Measurements from ENCODE around the gene NAPG. TPM values are rescaled to one million over a fixed set of nuclear protein-coding genes. Genes with fewer than 3 reads are reported as not detected.
"Not testable (repeated sequence)": the region's sequence is repeated elsewhere in the genome, so short reads cannot be mapped to it uniquely, and the experiment has no call there.

NAPG gene
- total RNA-seq, 2 donors from 2014 or later, result 36.5 to 37.9 TPM

DNA sequence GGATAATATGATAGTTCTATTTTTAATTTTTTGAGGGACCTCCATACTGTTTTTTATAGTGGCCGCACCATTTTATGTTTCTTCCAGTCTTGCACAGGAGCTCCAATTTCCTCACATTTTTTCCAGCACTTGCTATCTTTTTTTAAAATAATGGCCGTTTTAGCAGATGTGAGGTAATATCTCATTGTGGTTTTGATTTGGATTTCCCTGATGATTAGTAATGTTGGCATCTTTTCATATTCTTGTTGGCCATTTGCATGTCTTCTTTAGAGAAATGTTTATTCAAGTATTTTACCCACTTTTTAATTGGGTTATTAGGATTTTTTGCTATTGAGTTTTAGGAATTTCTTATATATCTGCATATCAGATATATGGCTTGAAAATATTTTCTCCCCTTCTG lies 29.9 kb upstream of the NAPG start:
- Mint-ChIP-seq H3K27ac (no peak overlapping the region), H3K27me3 (ENCODE audit: low read depth) (peaks cover 4% of the 10 kb centered on the region), H3K36me3 (ENCODE audit: insufficient read depth in 2 of 2) (no peaks in the 10 kb centered on the region), H3K9me3 (peaks cover 0 to 4% of the 10 kb centered on the region in 2 donors), H3K4me3 (no peak overlapping the region), H3K4me1 (ENCODE audit: low read depth) (peaks cover 13% of the 10 kb centered on the region)
- no peak for DNase-seq
- ATAC-seq (replicated peaks in 1 of 2), result no peak

DNA sequence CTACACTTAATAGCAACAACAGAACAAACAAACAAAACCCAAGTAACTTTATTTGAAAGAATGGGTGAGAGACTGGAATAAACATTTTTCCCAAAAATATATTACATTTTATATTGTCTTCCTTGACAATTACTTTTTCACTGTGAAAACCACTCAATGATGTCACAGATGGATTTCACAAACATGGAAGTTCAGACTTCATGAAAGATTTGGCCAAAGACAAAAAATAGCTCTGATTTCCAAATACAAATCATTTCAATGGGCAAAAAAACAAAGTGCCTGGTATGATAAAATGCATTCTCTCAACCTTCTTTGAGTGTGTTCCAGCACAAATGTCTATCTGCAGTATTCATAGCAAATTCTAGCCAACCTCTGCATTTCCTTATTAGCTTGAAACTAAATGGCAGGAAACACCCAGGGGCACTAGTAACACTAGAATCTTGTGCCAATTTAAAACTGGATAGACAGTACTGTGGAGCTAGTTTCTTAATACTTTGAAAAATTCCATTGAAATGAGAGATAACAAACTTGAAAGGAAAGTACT lies 28.5 kb upstream of the NAPG start:
- H3K4me1 Mint-ChIP-seq (ENCODE audit: low read depth), result peaks cover 10% of the 10 kb centered on the region
- H3K27me3 Mint-ChIP-seq (ENCODE audit: low read depth), result peaks cover 15% of the 10 kb centered on the region
- peaks cover 0 to 4% of the 10 kb centered on the region in 2 donors for H3K9me3 Mint-ChIP-seq
- no peak overlapping the region for H3K27ac Mint-ChIP-seq
- no peaks in the 10 kb centered on the region for H3K36me3 Mint-ChIP-seq (ENCODE audit: insufficient read depth in 2 of 2)
- DNase-seq (no peak), ATAC-seq (replicated peaks in 1 of 2) (no peak)
- H3K4me3 Mint-ChIP-seq, result no peak overlapping the region

DNA sequence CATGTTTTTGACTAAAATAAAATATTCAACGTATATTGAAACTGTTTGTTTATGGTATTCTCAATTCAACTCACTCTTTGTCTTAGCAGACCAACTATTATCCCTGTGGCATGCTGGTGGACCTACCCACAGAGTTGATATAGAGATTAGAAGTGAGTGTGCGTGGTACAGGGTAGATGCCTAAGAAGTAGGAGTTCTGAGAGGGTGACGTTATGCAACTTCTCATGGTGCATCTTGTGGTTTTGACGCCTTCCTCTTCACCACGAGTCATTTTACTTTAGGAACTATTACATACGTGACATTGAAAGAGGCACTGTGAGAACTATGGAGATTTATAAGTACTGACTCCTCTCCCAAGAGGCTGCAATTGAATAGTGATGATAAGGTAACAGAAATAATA lies 26.6 kb upstream of the NAPG start:
- ATAC-seq (replicated peaks in 1 of 2) (peak; percentile 94 to 97), DNase-seq (peak; percentile 8 to 40)
- peaks cover 24% of the 10 kb centered on the region for H3K27me3 Mint-ChIP-seq (ENCODE audit: low read depth)
- H3K4me3 Mint-ChIP-seq, result no peak overlapping the region
- H3K9me3 Mint-ChIP-seq, result peaks cover 0 to 4% of the 10 kb centered on the region in 2 donors
- peaks cover 10% of the 10 kb centered on the region for H3K4me1 Mint-ChIP-seq (ENCODE audit: low read depth)
- no peaks in the 10 kb centered on the region for H3K36me3 Mint-ChIP-seq (ENCODE audit: insufficient read depth in 2 of 2)
- no peak overlapping the region for H3K27ac Mint-ChIP-seq

DNA sequence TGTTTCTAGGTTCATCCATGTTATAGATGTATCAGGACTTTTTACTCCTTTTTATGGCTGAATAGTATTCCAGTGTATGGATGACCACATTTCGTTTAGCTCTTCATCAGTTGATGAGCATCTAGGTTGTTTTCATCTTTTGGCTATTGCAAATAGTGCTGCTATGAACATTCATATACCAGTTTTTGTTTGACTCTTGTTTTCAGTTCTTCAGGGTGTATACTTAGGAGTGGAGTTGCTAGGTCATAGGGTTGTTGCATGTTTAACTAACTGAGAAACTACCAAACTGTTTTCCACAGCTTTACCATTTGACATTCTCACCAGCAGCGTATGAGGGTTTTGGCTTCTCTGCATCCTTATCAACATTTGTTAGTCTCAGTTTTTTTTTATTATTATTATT lies 25.8 kb upstream of the NAPG start:
- DNase-seq (no peak), ATAC-seq (replicated peaks in 1 of 2) (peak; percentile 43 to 63)
- Mint-ChIP-seq H3K4me1 (ENCODE audit: low read depth) (peaks cover 10% of the 10 kb centered on the region), H3K27me3 (ENCODE audit: low read depth) (peaks cover 24% of the 10 kb centered on the region), H3K36me3 (ENCODE audit: insufficient read depth in 2 of 2) (peaks cover 3% of the 10 kb centered on the region in 2 donors), H3K4me3 (no peak overlapping the region), H3K9me3 (peaks cover 3 to 5% of the 10 kb centered on the region in 2 donors), H3K27ac (peak overlapping the region; percentile 72)

DNA sequence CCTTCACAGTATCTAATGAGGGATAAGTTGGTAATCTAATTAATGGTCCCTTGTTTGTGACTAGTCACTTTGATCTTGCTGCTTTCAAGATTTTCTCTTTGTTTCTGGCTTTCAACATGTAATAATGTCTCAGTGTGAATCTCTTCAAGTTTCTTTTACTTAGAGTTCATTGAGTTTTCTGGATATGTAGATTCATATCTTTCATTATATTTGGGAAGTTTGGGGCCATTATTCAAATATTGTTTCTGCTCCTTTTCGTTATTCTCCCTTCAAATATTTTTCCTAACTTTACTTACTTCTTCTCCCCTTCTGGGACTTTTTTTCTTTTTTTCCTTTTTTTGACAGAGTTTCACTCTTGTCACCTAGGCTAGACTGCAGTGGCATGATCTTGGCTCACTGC lies 21.1 kb upstream of the NAPG start:
- no peak for ATAC-seq (replicated peaks in 1 of 2)
- H3K27ac Mint-ChIP-seq, result no peak overlapping the region
- peaks cover 24% of the 10 kb centered on the region for H3K27me3 Mint-ChIP-seq (ENCODE audit: low read depth)
- H3K4me1 Mint-ChIP-seq (ENCODE audit: low read depth), result no peaks in the 10 kb centered on the region
- H3K9me3 Mint-ChIP-seq, result peaks cover 11 to 12% of the 10 kb centered on the region in 2 donors
- DNase-seq, result no peak
- no peak overlapping the region for H3K4me3 Mint-ChIP-seq
- H3K36me3 Mint-ChIP-seq (ENCODE audit: insufficient read depth in 2 of 2), result peaks cover 13 to 14% of the 10 kb centered on the region in 2 donors

DNA sequence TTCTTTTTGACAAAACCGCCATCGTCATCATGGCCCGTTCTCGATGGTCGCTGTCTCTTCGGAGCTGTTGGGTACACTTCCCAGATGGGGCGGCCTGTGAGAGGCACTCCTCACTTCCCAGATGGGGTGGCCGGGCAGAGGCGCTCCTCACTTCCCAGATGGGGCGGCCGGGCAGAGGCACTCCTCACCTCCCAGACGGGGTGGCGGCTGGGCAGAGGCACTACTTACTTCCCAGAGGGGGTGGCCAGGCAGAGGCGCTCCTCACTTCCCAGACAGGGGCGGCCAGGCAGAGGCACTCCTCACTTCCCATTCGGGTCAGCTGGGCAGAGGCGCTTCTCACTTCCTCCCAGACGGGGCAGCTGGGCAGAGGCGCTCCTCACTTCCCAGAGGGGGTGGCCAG lies 19.9 kb upstream of the NAPG start:
- Mint-ChIP-seq H3K9me3 (peaks cover 8 to 11% of the 10 kb centered on the region in 2 donors), H3K36me3 (ENCODE audit: insufficient read depth in 2 of 2) (peaks cover 13 to 14% of the 10 kb centered on the region in 2 donors), H3K27me3 (ENCODE audit: low read depth) (peaks cover 21% of the 10 kb centered on the region)
- not testable (repeated sequence) for ATAC-seq (replicated peaks in 1 of 2); H3K4me1 Mint-ChIP-seq (ENCODE audit: low read depth); H3K27ac Mint-ChIP-seq; DNase-seq; H3K4me3 Mint-ChIP-seq

DNA sequence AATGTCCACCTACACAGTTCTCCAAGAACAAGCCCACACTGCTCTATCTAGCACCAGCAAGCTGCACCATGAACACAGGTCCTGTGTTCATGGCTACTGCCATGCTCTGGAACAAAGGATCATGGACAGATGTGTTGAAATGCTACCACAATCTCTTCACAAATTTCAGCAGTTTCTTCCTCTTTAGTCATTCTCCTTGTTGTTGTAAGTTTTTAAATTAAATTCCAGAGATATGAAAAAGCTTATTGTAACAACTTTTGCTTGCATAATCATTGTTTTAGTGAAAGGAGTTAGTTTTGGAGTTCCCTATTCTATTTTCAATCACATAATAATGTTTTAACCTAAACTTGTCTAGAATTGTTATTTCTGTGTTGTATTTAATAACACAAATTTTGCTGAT lies 17.2 kb upstream of the NAPG start:
- H3K36me3 Mint-ChIP-seq (ENCODE audit: insufficient read depth in 2 of 2), result peaks cover 13 to 14% of the 10 kb centered on the region in 2 donors
- no peak overlapping the region for H3K4me3 Mint-ChIP-seq
- ATAC-seq (replicated peaks in 1 of 2), result no peak
- H3K4me1 Mint-ChIP-seq (ENCODE audit: low read depth), result no peaks in the 10 kb centered on the region
- peaks cover 8 to 11% of the 10 kb centered on the region in 2 donors for H3K9me3 Mint-ChIP-seq
- DNase-seq, result no peak
- H3K27ac Mint-ChIP-seq, result no peak overlapping the region
- H3K27me3 Mint-ChIP-seq (ENCODE audit: low read depth), result peaks cover 8% of the 10 kb centered on the region

DNA sequence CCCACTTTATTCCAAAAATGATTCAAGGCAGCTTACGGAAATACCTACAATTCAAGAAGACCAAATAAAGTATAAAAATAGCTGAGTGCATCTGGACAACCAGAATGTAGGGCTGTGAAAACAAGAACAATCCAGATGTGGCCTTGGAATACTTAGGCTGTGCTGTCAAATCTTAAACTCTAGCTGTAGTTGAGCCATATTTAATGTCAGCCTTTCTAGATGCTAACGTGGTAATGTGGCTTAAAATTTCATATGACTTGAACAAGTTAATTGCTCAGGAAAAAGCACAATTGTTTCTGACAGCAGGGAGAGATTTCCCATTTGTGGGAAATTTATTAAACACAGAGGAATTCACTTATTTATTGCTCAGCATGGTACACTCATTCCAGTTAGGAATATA lies 14.6 kb upstream of the NAPG start:
- H3K4me1 Mint-ChIP-seq (ENCODE audit: low read depth), result no peaks in the 10 kb centered on the region
- peaks cover 7% of the 10 kb centered on the region in 2 donors for H3K9me3 Mint-ChIP-seq
- H3K36me3 Mint-ChIP-seq (ENCODE audit: insufficient read depth in 2 of 2), result peaks cover 8 to 10% of the 10 kb centered on the region in 2 donors
- ATAC-seq (replicated peaks in 1 of 2) (no peak), DNase-seq (no peak)
- H3K27ac Mint-ChIP-seq, result no peak overlapping the region
- H3K4me3 Mint-ChIP-seq, result no peak overlapping the region
- H3K27me3 Mint-ChIP-seq (ENCODE audit: low read depth), result peaks cover 15% of the 10 kb centered on the region

DNA sequence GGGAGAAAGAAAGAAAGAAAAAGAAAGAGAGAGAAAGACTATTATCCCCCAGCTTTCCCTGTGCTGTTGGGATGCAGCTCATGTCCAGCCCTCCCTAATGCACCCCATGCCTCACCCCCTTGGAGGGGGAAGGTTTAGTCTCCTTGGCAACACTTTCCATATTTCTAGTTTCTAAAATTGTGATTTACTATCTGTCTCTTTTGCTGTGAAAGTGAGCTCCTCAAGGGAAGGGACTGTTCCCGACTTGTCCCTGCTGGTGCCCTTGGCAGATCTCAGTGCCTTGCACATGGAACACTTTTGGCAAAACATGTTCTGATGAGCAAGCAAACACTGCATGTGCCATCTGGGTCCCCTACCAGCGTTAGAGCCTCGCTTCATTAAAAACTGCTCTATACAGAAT lies 11.7 kb upstream of the NAPG start:
- H3K36me3 Mint-ChIP-seq (ENCODE audit: insufficient read depth in 2 of 2), result no peaks in the 10 kb centered on the region
- no peak overlapping the region for H3K4me3 Mint-ChIP-seq
- peaks cover 39% of the 10 kb centered on the region for H3K27me3 Mint-ChIP-seq (ENCODE audit: low read depth)
- no peaks in the 10 kb centered on the region for H3K9me3 Mint-ChIP-seq
- H3K4me1 Mint-ChIP-seq (ENCODE audit: low read depth), result no peaks in the 10 kb centered on the region
- no peak for DNase-seq
- no peak for ATAC-seq (replicated peaks in 1 of 2)
- no peak overlapping the region for H3K27ac Mint-ChIP-seq

DNA sequence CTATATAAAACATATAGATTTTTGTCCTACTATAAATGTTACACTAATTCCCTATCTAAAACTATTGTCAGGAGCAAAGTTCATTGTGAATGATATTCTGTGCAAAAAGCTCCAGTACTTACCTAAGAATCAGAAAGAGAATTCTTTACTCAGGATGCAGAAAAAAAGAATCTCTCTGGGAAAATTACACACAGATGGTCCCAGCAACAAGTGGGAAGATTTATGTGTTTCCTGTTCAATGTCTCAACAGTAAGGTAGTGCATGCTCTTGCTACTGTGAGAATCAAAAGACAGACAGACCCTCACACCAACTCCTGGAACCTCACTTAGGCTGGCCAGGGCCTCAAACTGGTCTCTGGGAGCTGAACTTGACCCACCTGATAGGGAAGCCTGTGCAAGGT lies 11.2 kb upstream of the NAPG start:
- no peak overlapping the region for H3K27ac Mint-ChIP-seq
- peaks cover 45% of the 10 kb centered on the region for H3K27me3 Mint-ChIP-seq (ENCODE audit: low read depth)
- DNase-seq (no peak), ATAC-seq (replicated peaks in 1 of 2) (no peak)
- H3K9me3 Mint-ChIP-seq, result no peaks in the 10 kb centered on the region
- H3K4me1 Mint-ChIP-seq (ENCODE audit: low read depth), result peaks cover 1% of the 10 kb centered on the region
- H3K36me3 Mint-ChIP-seq (ENCODE audit: insufficient read depth in 2 of 2), result no peaks in the 10 kb centered on the region
- H3K4me3 Mint-ChIP-seq, result no peak overlapping the region

DNA sequence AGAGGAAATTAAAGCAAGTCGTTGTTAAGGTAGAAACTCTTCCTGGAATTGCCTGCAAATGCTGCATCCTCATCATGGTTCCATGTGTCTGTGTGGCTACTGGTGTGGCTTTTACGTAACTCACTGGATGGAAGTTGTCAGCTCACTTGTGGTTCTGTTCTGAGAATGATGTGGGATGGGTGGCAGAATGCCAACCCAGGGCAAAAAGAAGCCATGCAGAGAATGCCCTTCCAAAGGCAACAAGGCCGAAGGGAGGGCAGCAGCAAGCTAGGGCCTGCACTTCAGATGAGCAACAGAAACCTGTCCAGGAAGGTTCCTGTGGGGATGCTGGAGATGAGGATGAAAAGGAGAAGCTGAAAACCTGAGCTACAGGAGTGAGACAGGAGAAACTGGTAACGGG lies 10.4 kb upstream of the NAPG start:
- Mint-ChIP-seq H3K27me3 (ENCODE audit: low read depth) (peaks cover 47% of the 10 kb centered on the region), H3K9me3 (no peaks in the 10 kb centered on the region), H3K27ac (no peak overlapping the region), H3K4me3 (no peak overlapping the region), H3K36me3 (ENCODE audit: insufficient read depth in 2 of 2) (no peaks in the 10 kb centered on the region), H3K4me1 (ENCODE audit: low read depth) (peaks cover 7% of the 10 kb centered on the region)
- DNase-seq (no peak), ATAC-seq (replicated peaks in 1 of 2) (no peak)

DNA sequence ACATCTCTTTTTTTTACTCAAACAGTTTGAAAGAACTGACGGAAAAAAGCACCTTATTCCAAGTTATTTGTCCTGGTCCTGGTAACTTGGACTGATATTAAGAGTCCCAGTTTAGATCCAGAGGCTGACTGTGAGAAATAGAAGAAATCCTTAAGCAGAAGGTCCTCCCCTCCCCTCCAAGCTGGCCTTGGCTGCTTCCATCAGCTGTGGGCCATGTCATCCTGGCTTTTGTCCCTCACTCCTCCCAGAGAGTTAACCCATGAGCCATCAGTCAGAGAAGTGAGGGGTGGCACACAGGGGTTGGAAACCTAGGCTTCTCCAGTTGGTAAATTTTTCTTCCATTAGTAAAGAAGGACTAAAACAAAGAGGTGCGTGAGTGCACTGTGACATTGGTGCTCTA lies 9.7 kb upstream of the NAPG start:
- peaks cover 7% of the 10 kb centered on the region for H3K4me1 Mint-ChIP-seq (ENCODE audit: low read depth)
- peaks cover 47% of the 10 kb centered on the region for H3K27me3 Mint-ChIP-seq (ENCODE audit: low read depth)
- no peaks in the 10 kb centered on the region for H3K9me3 Mint-ChIP-seq
- H3K27ac Mint-ChIP-seq, result no peak overlapping the region
- no peaks in the 10 kb centered on the region for H3K36me3 Mint-ChIP-seq (ENCODE audit: insufficient read depth in 2 of 2)
- DNase-seq, result no peak
- no peak overlapping the region for H3K4me3 Mint-ChIP-seq
- ATAC-seq (replicated peaks in 1 of 2), result no peak

DNA sequence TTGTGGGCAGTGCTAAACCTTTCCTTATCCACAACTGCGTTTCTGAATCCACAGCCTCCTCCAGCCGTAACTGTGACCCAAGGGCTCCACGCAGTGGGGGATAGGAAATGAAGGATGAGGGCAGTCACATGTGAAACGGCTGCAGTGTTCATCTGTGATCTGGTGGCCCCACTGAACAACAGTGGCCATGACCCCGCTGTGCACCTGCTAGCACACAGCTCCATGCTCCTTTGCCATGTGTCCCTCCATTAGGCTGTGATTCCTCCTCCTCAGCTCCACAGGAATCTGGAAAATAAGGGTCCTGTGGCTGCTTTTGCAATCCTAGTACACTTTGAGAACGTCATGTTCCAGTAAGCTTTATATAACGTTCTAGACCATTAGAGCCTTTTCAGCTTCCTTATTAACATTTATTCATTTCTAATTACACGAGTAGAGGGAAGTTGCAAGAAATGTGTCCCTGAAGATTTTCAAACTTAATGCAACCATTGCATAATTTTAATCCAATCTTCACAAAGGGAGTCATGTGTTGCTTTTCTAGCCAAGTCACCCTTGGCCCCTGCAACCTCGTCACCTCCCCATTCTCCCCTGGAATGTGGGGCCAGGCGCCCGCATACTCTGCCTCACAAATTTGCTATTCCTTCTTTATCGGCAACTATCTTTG lies 7.1 kb upstream of the NAPG start:
- H3K4me3 Mint-ChIP-seq, result no peak overlapping the region
- no peak overlapping the region for H3K27ac Mint-ChIP-seq
- H3K27me3 Mint-ChIP-seq (ENCODE audit: low read depth), result peaks cover 40% of the 10 kb centered on the region
- no peak for DNase-seq
- no peak for ATAC-seq (replicated peaks in 1 of 2)
- H3K9me3 Mint-ChIP-seq, result no peaks in the 10 kb centered on the region
- H3K36me3 Mint-ChIP-seq (ENCODE audit: insufficient read depth in 2 of 2), result no peaks in the 10 kb centered on the region
- peaks cover 7% of the 10 kb centered on the region for H3K4me1 Mint-ChIP-seq (ENCODE audit: low read depth)

DNA sequence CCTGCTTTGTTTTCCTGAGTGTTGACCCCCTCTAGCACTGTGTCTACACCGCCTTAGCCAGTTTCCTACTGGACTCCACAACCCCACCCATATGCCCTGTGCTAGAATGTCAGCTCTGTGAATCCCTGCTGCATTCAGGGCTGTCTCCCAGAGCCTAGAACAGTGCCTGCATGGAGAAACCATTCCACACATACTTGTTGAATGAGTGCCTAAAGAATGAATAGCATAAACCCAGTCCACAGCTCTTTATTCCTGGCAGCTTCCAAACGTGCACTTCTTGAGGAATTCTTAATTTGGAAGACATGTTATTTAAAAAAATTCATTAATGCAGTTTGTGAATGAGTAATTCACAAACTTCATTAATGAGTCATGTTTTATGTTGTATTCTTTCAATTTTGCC lies 6.5 kb upstream of the NAPG start:
- Mint-ChIP-seq H3K27ac (no peak overlapping the region), H3K4me1 (ENCODE audit: low read depth) (peaks cover 8% of the 10 kb centered on the region), H3K36me3 (ENCODE audit: insufficient read depth in 2 of 2) (no peaks in the 10 kb centered on the region), H3K27me3 (ENCODE audit: low read depth) (peaks cover 40% of the 10 kb centered on the region), H3K9me3 (no peaks in the 10 kb centered on the region), H3K4me3 (no peak overlapping the region)
- no peak for DNase-seq
- ATAC-seq (replicated peaks in 1 of 2), result no peak
